HG02678 (cell line): ENCODE measurements around the gene DUSP7.

Experiments
- ATAC-seq: cut with Tn5 transposase; IDR thresholded peaks from one replicate; pipeline ENCODE4 v1.9.1; 2021; ENCODE audit warnings: mild to moderate bottlenecking, moderate library complexity; ENCODE audit not compliant: unreplicated experiment

Gene DUSP7

GRCh38 chr3:52068730-52069129, 12.4 kb upstream of the DUSP7 start:
- ATAC-seq = no peak

GRCh38 chr3:52068055-52068571, 11.7 kb upstream of the DUSP7 start:
- no peak for ATAC-seq

- ATAC-seq = no peak
These were observed 11.2 kb upstream of the DUSP7 start for GRCh38 chr3:52067526-52067925.

- no peak for ATAC-seq
These were observed 10.7 kb upstream of the DUSP7 start for GRCh38 chr3:52067046-52067445.

- ATAC-seq = no peak
These were observed 8.9 kb upstream of the DUSP7 start for GRCh38 chr3:52065264-52065756.

- ATAC-seq = no peak
These were observed 8.2 kb upstream of the DUSP7 start for GRCh38 chr3:52064561-52064960.

GRCh38 chr3:52063026-52063723, 6.8 kb upstream of the DUSP7 start:
- ATAC-seq = no peak

DNA sequence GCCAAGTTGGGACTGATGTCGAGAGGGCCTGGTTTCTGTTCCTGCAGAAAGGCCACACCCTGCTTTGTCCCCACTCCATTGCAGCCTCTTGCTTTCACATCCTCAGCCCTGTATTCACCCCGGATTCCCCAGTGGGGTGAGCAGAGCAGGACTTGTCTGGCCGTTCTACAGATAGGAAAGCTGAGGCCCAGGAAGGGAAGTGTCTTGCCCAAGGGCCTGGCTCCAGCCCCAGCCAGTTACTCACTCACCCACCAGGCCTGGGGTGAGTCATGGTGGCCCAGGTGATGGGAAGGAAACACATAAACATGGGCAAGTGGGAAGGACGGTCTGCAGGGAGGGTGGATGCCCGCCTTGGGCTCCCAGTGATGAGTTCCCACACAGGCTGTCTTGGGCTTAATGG, 6.1 kb upstream of the DUSP7 start:
- ATAC-seq = no peak

DNA sequence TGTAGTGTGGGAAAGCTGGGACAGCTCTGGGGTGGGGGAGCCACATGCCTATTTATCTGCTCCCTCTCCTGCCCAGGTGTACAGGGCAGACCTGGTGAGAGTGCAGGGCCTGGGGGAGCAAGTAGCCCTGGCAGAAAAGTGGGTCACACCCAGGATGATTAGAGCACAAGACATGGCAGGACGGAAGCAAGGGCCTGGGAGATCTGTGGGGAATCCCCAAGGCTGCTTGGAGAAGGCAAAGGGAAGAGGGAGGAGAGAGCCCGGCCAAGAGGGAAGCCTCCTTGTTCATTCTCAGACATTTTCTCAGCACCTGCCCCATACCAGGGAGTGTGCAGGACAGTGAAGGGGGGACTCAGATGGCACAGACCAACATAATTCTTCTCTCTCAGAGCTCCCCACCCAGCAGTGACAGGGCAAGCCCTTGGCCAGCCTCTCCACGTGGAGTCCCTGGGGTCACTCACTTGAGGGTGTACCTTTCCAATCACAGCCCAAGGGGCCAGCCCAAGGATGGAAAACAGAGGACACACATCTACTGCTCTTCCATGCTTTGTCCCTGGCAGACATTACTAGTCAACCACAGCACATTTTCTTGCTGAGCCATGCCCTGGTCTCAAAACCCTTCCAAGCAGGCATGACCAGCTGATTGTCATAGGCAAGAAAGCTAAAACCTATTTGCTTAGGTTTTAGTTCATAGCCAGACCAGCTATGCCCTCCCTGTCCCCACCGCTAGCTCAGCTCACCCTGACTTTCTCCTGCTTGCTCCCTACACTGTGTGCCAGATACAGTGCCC, 4.9 kb upstream of the DUSP7 start:
- no peak for ATAC-seq

GRCh38 chr3:52059781-52060180, 3.4 kb upstream of the DUSP7 start:
- ATAC-seq = no peak

DNA sequence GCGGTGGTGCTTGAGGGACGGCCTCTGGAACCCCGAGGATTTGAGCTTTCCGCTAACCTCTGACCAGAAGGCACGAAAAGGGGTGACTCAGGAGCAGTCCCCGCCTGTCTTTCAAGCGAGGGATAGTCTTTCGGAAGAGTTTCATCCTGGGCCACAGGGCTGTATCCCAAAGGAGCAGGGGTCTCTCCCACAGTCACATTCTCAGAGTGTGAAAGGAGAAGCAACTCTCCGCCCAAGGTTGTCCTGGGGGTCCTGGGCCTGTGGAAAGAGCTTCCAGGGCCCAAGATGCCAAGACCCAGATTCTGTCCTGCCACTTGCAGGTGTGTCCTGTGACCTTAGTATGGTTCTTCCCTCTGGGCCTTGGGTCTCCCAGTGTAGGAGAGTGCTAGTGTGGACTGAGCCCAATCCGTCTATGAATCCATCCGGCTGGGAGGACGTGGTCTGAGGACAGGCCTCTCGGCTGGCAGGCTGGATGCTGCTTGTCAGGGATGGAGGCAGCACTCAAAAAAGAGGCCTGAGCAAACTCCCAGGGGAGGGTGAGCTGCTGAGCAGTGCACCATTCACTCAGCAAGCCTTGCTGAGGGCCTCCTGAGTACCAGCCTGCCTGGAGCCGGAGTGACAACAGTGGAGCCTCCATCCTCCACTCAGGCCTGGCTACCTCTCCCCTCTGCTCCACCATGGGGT, 1.6 kb upstream of the DUSP7 start:
- ATAC-seq = no peak

DNA sequence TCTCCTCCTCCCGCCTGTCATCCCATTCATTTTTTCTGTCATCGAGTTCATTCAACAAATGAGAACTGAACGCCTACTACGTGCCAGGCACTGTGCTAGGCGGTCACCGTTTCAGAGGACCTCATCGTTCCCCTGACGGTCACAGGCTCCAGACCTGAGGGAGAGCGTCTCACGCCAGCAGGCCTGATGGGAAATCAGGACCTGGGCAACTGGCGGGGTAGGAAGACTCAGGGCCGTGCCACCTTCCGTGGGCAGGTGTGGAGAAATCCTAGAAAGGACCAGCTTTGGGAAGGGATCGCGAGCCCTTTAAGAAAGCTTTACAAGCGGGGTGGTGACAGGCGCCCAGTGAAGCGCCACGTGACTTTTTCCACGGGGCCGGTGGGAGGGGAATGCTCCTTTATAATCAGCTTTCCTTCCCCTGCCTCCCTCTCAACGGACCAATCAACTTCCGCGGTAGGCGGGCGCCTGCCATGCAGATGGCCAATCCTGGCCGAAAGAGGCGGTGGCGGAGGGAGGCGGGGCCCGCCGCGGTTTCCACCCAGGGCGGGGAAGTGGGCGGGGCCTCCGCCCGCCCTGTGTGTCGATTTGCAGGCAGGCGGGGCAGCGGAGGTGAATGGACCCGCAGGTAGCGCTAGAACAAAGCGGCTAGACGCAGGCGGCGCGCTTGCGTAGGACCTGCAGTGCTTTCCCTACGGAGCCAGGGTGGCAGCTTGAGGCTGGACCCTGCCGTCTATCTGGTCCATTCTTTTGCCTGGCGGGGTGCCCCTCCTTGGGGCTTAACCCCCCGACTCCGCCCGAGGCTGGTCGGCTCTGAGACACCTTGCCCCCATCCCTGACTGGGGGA, 819 bp upstream of the DUSP7 start:
- ATAC-seq = peak; percentile 82

DNA sequence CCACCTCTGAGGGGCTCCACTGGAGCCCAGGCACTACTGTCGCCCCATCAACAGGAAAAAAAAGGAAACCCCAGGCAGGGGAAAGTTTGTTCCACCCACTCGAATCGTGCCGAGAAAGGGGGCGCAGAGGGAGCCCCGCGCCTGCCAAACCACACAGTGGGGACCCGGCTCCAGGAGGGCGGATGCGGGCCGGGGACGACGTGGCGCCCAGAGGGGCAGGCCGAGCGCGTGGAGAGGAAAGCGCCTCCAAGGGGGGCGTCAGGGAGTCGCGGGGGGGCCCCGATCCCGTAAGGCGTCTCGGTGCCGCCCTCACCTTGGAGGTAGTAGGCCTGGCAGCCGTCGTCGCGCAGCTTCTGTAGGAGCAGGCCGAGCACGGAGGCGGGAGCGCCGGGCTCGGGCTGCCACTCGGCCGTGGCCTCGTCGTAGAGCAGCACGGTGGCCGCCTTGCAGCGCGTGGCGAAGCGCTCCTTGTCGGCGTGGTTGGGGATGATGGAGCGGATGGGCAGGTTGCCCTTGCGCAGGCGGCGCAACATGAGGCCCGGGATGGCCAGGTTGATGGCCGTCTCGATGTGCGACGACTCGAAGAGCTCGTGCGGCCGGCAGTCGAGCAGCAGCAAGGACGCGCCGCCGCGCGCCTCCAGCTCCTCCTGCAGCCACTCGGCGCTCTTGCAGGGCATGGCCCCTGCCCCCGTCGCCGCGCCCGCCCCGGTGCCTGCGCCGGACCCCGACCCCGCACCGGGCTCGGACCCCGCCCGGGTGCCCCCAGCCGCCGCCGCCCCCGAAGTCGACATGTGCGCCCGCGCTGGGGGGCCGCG, 627 bp downstream of the DUSP7 start:
- peak; percentile 12 for ATAC-seq

GRCh38 chr3:52054661-52055511, 1.5 kb downstream of the DUSP7 start:
- ATAC-seq = no peak

DNA sequence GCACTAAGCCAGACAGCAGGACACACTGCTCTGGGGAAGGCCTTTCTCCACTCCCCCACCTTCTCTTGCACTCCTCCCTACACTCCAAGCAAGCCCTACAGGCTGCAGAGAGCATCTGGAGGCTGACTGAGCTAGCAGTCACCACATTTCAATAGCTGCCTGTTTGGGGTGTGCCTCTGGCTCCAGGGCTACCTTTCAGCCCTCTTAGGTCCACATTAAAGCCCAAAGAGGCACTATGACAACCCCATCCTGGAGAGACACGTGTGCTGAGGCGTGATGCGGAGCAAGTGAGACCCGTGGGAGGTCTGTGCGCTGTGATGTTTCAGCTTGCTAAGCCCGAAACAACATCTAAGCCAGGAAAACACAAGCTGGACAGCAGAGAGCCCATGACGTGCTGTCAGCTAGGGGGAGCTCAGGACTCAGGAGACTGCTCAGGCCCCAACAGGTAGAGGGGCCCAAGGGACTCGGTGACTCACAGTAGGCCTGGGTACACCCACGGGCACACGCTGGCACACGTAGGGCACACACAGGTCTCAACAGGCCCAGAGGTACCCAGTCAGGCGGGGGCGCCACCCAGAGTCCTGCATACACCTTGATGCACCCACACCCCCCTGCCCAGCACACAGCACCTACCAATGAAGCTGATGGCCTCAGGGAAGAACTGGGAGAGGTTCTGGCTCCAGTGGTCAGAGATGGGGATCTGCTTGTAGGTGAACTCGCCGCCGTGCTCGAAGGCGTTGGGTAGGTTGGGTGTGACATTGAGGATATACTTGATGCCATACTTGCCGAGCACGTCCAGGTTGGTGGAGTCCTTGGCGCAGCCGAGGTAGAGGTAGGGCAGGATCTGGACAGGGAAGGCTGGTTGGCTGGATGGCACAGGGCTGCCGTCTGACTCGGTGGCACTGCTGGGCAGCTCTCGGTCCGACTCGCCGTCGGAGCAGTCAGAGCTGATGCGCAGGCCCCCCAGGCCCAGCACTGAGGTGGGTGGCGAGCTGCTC, 2.8 kb downstream of the DUSP7 start:
- no peak for ATAC-seq

DNA sequence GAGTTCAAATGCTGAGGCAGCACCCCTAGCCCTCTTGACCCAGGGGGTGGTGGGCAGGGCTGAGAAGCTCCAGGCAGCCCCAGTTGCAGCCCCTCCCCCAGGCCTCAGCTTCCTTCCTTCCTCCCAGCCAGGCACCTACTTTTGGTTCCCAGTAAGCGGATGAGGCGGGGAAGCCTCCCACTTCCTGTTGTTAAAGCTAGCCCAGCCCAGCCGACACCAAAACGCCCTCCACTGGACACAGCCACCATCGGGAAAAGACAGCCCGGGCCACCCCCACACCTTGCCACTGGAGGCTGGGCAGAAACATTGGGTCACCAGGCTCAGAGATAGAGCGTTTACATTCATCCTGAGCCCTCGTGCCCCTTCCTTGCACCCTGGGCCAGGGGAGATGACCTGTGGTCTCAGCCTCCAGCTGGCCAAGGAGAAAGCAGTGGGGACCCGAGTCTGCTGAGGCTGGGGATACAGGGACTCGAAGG, 3.5 kb downstream of the DUSP7 start:
- ATAC-seq = no peak

GRCh38 chr3:52051444-52051843, 4.9 kb downstream of the DUSP7 start:
- no peak for ATAC-seq
